ENCODE results near the gene FAM83G. TPM values are rescaled to one million over a fixed set of nuclear protein-coding genes. Genes with fewer than 3 reads are reported as not detected.

Gene FAM83G
- total RNA-seq, 1 donor from 2014 or later: 2.2 TPM

GRCh38 chr17:18986541-18987229 lies 17.9 kb downstream of the FAM83G start:
- DNase-seq: no peak
- H3K9me3 ChIP-seq (replicated peaks): no peaks in the 10 kb centered on the region
- H3K27me3 ChIP-seq (ENCODE audit: low read depth): no peaks in the 10 kb centered on the region
- H3K4me3 ChIP-seq: no peak overlapping the region
- intact Hi-C loops (cut with micrococcal nuclease): no loop called here
- H3K36me3 ChIP-seq: no peaks in the 10 kb centered on the region
- H3K4me1 ChIP-seq: peaks cover 13% of the 10 kb centered on the region
- TF ChIP-seq CTCF (IDR thresholded peaks at IDR 0.05; ENCODE audit: borderline replicate concordance): no peak
- no peak overlapping the region for H3K27ac ChIP-seq (replicated peaks)

- H3K4me1 ChIP-seq: peaks cover 13% of the 10 kb centered on the region
- no peak for DNase-seq
- intact Hi-C loops (cut with micrococcal nuclease): no loop called here
These were observed 19.1 kb downstream of the FAM83G start for GRCh38 chr17:18985475-18985874.

GRCh38 chr17:18984273-18985114 lies 20.1 kb downstream of the FAM83G start:
- no peak overlapping the region for H3K27ac ChIP-seq (replicated peaks)
- no peak overlapping the region for H3K4me3 ChIP-seq
- peaks cover 13% of the 10 kb centered on the region for H3K4me1 ChIP-seq
- no peaks in the 10 kb centered on the region for H3K27me3 ChIP-seq (ENCODE audit: low read depth)
- no peaks in the 10 kb centered on the region for H3K36me3 ChIP-seq
- DNase-seq: no peak
- TF ChIP-seq CTCF (IDR thresholded peaks at IDR 0.05; ENCODE audit: borderline replicate concordance): no peak
- H3K9me3 ChIP-seq (replicated peaks): no peaks in the 10 kb centered on the region
- intact Hi-C loops (cut with micrococcal nuclease): no loop called here

More at GRCh38 chr17:18985475-18985874, 19.1 kb downstream of the FAM83G start:
- Histone ChIP-seq H3K4me3 (no peak overlapping the region), H3K36me3 (no peaks in the 10 kb centered on the region), H3K9me3 (replicated peaks) (no peaks in the 10 kb centered on the region), H3K27me3 (ENCODE audit: low read depth) (no peaks in the 10 kb centered on the region), H3K27ac (replicated peaks) (peak overlapping the region; percentile 33)
- no peak for TF ChIP-seq CTCF (IDR thresholded peaks at IDR 0.05; ENCODE audit: borderline replicate concordance)

- Histone ChIP-seq H3K4me3 (no peak overlapping the region), H3K36me3 (no peaks in the 10 kb centered on the region), H3K27ac (replicated peaks) (no peak overlapping the region), H3K27me3 (ENCODE audit: low read depth) (no peaks in the 10 kb centered on the region), H3K4me1 (no peaks in the 10 kb centered on the region), H3K9me3 (replicated peaks) (no peaks in the 10 kb centered on the region)
- no peak for TF ChIP-seq CTCF (IDR thresholded peaks at IDR 0.05; ENCODE audit: borderline replicate concordance)
- no peak for DNase-seq
- intact Hi-C loops (cut with micrococcal nuclease): no loop called here
These were observed 22.7 kb downstream of the FAM83G start for GRCh38 chr17:18981642-18982424.

GRCh38 chr17:18981335-18981641 lies 23.3 kb downstream of the FAM83G start:
- H3K4me1 ChIP-seq: no peaks in the 10 kb centered on the region
- no peak overlapping the region for H3K27ac ChIP-seq (replicated peaks)
- no peak for DNase-seq
- H3K9me3 ChIP-seq (replicated peaks): no peaks in the 10 kb centered on the region
- H3K27me3 ChIP-seq (ENCODE audit: low read depth): no peaks in the 10 kb centered on the region
- TF ChIP-seq CTCF (IDR thresholded peaks at IDR 0.05; ENCODE audit: borderline replicate concordance): no peak
- H3K4me3 ChIP-seq: no peak overlapping the region
- intact Hi-C loops (cut with micrococcal nuclease): no loop called here
- no peaks in the 10 kb centered on the region for H3K36me3 ChIP-seq

Data from left ventricle myocardium inferior (tissue), 1 donor.